Loucy (cell line): ENCODE measurements around the gene PDE4D.

Source experiments
- CTCF ChIP-seq: fragments of 200-600 bp; sonication (generic); conservative IDR thresholded peaks from 2 replicates; pipeline ENCODE4 v1.5.1; 2014; ENCODE audit warnings: mild to moderate bottlenecking, antibody characterized with exemption, low read length
- EZH2phosphoT487 ChIP-seq: fragments of 200-600 bp; IDR thresholded peaks from 2 replicates; pipeline ENCODE4 v1.6.1; 2018; ENCODE audit warnings: antibody characterized with exemption, mild to moderate bottlenecking, moderate library complexity, borderline replicate concordance

- TF ChIP-seq CTCF: no peak
- TF ChIP-seq EZH2phosphoT487: no peak
These were observed 214.6 kb downstream of the PDE4D start for GRCh38 chr5:59678943-59679342.
